ENCODE measurements around the gene NRN1L.

GRCh38 chr16:67893743-67894399 lies 9.2 kb downstream of the NRN1L start:
- TF ChIP-seq CTCF (IDR thresholded peaks at IDR 0.05) (no peak), POLR2A (IDR thresholded peaks at IDR 0.05) (no peak)
